ENCODE measurements around the gene MYL10. TPM values are rescaled to one million over a fixed set of nuclear protein-coding genes. Genes with fewer than 3 reads are reported as not detected.

The MYL10 gene
- total RNA-seq: not detected
- not detected for total RNA-seq (2013)
- 0 to 0.06 (median 0) reads per million in 29 experiments for total RNA-seq

- 82% methylated on average over 5 of the region's 8 CpGs for WGBS (ENCODE audit: insufficient coverage)
- no peaks in the 10 kb centered on the region for H3K36me3 ChIP-seq (ENCODE audit: control insufficient read depth in 2 of 2, extremely low read depth in 1 of 2, insufficient read depth in 1 of 2, low read length in 1 of 2)
- ChIA-PET CTCF (interaction anchor here (0.5 to 0.7 kb wide), 3 partner anchors 25 to 386 kb away, joined by 3 to 4 read pairs (median 3); no protein-coding TSS in a partner anchor), POLR2A (no interaction called here)
- no peaks in the 10 kb centered on the region for H3K9me3 ChIP-seq
- H3K4me1 ChIP-seq (ENCODE audit: control insufficient read depth in 1 of 2, extremely low read depth in 1 of 2, insufficient read depth in 2 of 2, low read length in 2 of 2): no peaks in the 10 kb centered on the region
- no peak within 1 kb of the TSS for H3K4me3 Mint-ChIP-seq
- peaks cover 13 to 19% of the 10 kb centered on the region in 2 donors for H3K27me3 Mint-ChIP-seq
- H3K27ac Mint-ChIP-seq: no peak within 1 kb of the TSS
- no peaks in the 10 kb centered on the region for H3K4me1 Mint-ChIP-seq
- no peak within 1 kb of the TSS for H3K4me3 ChIP-seq (ENCODE audit: control insufficient read depth in 1 of 2, extremely low read depth in 1 of 2, low read length in 1 of 2)
- H3K27ac ChIP-seq (ENCODE audit: low read length): no peak within 1 kb of the TSS
- H3K9me3 Mint-ChIP-seq: no peaks in the 10 kb centered on the region
- peaks cover 0 to 51% of the 10 kb centered on the region in 2 experiments for H3K27me3 ChIP-seq (replicated peaks in 1 of 2; ENCODE audit: control insufficient read depth in 2 of 2, extremely low read depth in 1 of 2, insufficient read depth in 2 of 2, low read length in 1 of 2)
- ATAC-seq (replicated peaks in 1 of 4) (no peak), DNase-seq (no peak)
- H3K36me3 Mint-ChIP-seq: no peaks in the 10 kb centered on the region
Observed at GRCh38 chr7:101629171-101629570, at the start of gene MYL10. MYL10 (minus strand) TSS chr7:101629296; CDS start chr7:101629118, 178 bp downstream.

- H3K27me3 ChIP-seq (replicated peaks in 1 of 2; ENCODE audit: control insufficient read depth in 2 of 2, extremely low read depth in 1 of 2, insufficient read depth in 2 of 2, low read length in 1 of 2): peaks cover 0 to 7% of the 10 kb centered on the region in 2 experiments
- DNase-seq: no peak
- no peak overlapping the region for H3K4me3 ChIP-seq (ENCODE audit: control insufficient read depth in 1 of 2, extremely low read depth in 1 of 2, low read length in 1 of 2)
- no peaks in the 10 kb centered on the region for H3K4me1 ChIP-seq (ENCODE audit: control insufficient read depth in 1 of 2, extremely low read depth in 1 of 2, insufficient read depth in 2 of 2, low read length in 2 of 2)
- no peak overlapping the region for H3K4me3 Mint-ChIP-seq
- 76% methylated on average over 2 of the region's 9 CpGs for WGBS (ENCODE audit: insufficient coverage)
- no peaks in the 10 kb centered on the region for H3K9me3 Mint-ChIP-seq
- no peaks in the 10 kb centered on the region for H3K27me3 Mint-ChIP-seq
- ChIA-PET POLR2A (no interaction called here), CTCF (no interaction called here)
- no peaks in the 10 kb centered on the region for H3K36me3 ChIP-seq (ENCODE audit: control insufficient read depth in 2 of 2, extremely low read depth in 1 of 2, insufficient read depth in 1 of 2, low read length in 1 of 2)
- no peaks in the 10 kb centered on the region for H3K36me3 Mint-ChIP-seq
- no peak overlapping the region for H3K27ac Mint-ChIP-seq
- ATAC-seq (replicated peaks in 1 of 4): no peak
- H3K9me3 ChIP-seq: no peaks in the 10 kb centered on the region
- no peaks in the 10 kb centered on the region for H3K4me1 Mint-ChIP-seq
- no peak overlapping the region for H3K27ac ChIP-seq (ENCODE audit: low read length)
Observed at GRCh38 chr7:101678658-101679057, 49.6 kb upstream of the MYL10 start.

DNA sequence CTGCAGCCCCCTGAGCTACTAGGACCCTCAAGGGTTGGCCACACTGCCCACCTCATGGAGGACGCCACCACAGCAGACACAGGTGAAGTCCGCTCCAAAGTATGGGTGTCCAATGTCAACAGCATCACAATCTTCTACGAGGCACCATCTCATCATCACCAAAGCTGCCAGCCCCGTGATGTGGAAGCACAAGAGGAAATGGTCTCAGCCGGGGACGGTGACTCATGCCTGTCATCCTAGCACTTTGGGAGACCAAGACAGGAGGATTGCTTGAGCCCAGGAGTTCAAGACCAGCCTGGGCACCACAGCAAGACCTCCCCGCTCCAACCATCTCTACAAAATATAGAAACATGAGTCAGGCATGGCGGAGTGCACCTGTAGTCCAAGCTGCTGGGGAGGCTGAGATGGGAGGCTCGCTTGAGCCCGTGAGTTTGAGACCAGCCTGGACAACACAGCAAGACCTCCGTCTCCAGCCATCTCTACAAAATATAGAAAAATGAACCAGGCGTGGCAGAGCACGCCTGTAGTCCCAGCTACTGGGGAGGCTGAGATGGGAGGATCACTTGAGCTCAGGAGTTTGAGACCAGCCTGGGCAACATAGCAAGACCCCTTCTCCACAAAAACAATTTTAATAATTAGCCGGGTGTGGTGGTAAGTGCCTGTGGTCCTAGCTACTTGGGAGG is 48.8 kb upstream of the MYL10 start:
- no peaks in the 10 kb centered on the region for H3K36me3 Mint-ChIP-seq
- H3K4me1 ChIP-seq (ENCODE audit: control insufficient read depth in 1 of 2, extremely low read depth in 1 of 2, insufficient read depth in 2 of 2, low read length in 2 of 2): no peaks in the 10 kb centered on the region
- H3K27me3 ChIP-seq (replicated peaks in 1 of 2; ENCODE audit: control insufficient read depth in 2 of 2, extremely low read depth in 1 of 2, insufficient read depth in 2 of 2, low read length in 1 of 2): peaks cover 0 to 5% of the 10 kb centered on the region in 2 experiments
- peaks cover 0 to 4% (median 0%) of the 10 kb centered on the region in 3 donors for H3K9me3 Mint-ChIP-seq
- H3K27me3 Mint-ChIP-seq: no peaks in the 10 kb centered on the region
- 59% methylated on average over 5 of the region's 14 CpGs for WGBS (ENCODE audit: insufficient coverage)
- no peak overlapping the region for H3K27ac Mint-ChIP-seq
- ChIA-PET POLR2A (interaction anchor here in 1 of 2 donors (0.6 kb wide), 1 partner anchor 409 kb away, joined by 3 read pairs; no protein-coding TSS in a partner anchor), CTCF (no interaction called here)
- no peak overlapping the region for H3K27ac ChIP-seq (ENCODE audit: low read length)
- no peaks in the 10 kb centered on the region for H3K9me3 ChIP-seq
- no peak for ATAC-seq (replicated peaks in 1 of 4)
- DNase-seq: no peak
- H3K4me3 ChIP-seq (ENCODE audit: control insufficient read depth in 1 of 2, extremely low read depth in 1 of 2, low read length in 1 of 2): no peak overlapping the region
- H3K36me3 ChIP-seq (ENCODE audit: control insufficient read depth in 2 of 2, extremely low read depth in 1 of 2, insufficient read depth in 1 of 2, low read length in 1 of 2): no peaks in the 10 kb centered on the region
- H3K4me3 Mint-ChIP-seq: no peak overlapping the region
- no peaks in the 10 kb centered on the region for H3K4me1 Mint-ChIP-seq

GRCh38 chr7:101677391-101677790 is 48.3 kb upstream of the MYL10 start:
- no peak for DNase-seq
- Mint-ChIP-seq H3K27ac (no peak overlapping the region), H3K27me3 (no peaks in the 10 kb centered on the region), H3K36me3 (no peaks in the 10 kb centered on the region), H3K4me3 (no peak overlapping the region), H3K9me3 (peaks cover 0 to 4% (median 0%) of the 10 kb centered on the region in 3 donors), H3K4me1 (no peaks in the 10 kb centered on the region)
- H3K4me1 ChIP-seq (ENCODE audit: control insufficient read depth in 1 of 2, extremely low read depth in 1 of 2, insufficient read depth in 2 of 2, low read length in 2 of 2): no peaks in the 10 kb centered on the region
- no peak overlapping the region for H3K27ac ChIP-seq (ENCODE audit: low read length)
- no peak overlapping the region for H3K4me3 ChIP-seq (ENCODE audit: control insufficient read depth in 1 of 2, extremely low read depth in 1 of 2, low read length in 1 of 2)
- POLR2A ChIA-PET: no interaction called here
- H3K9me3 ChIP-seq: no peaks in the 10 kb centered on the region
- WGBS (ENCODE audit: insufficient coverage): 86% methylated on average over 8 of the region's 10 CpGs
- CTCF ChIA-PET: no interaction called here
- H3K36me3 ChIP-seq (ENCODE audit: control insufficient read depth in 2 of 2, extremely low read depth in 1 of 2, insufficient read depth in 1 of 2, low read length in 1 of 2): no peaks in the 10 kb centered on the region
- H3K27me3 ChIP-seq (replicated peaks in 1 of 2; ENCODE audit: control insufficient read depth in 2 of 2, extremely low read depth in 1 of 2, insufficient read depth in 2 of 2, low read length in 1 of 2): peaks cover 0 to 5% of the 10 kb centered on the region in 2 experiments
- ATAC-seq (replicated peaks in 1 of 4): no peak

GRCh38 chr7:101676956-101677355 is 47.9 kb upstream of the MYL10 start:
- peaks cover 0 to 4% (median 0%) of the 10 kb centered on the region in 3 donors for H3K9me3 Mint-ChIP-seq
- Histone ChIP-seq H3K36me3 (ENCODE audit: control insufficient read depth in 2 of 2, extremely low read depth in 1 of 2, insufficient read depth in 1 of 2, low read length in 1 of 2) (no peaks in the 10 kb centered on the region), H3K4me1 (ENCODE audit: control insufficient read depth in 1 of 2, extremely low read depth in 1 of 2, insufficient read depth in 2 of 2, low read length in 2 of 2) (no peaks in the 10 kb centered on the region), H3K9me3 (no peaks in the 10 kb centered on the region), H3K4me3 (ENCODE audit: control insufficient read depth in 1 of 2, extremely low read depth in 1 of 2, low read length in 1 of 2) (no peak overlapping the region), H3K27me3 (replicated peaks in 1 of 2; ENCODE audit: control insufficient read depth in 2 of 2, extremely low read depth in 1 of 2, insufficient read depth in 2 of 2, low read length in 1 of 2) (peaks cover 0 to 5% of the 10 kb centered on the region in 2 experiments), H3K27ac (ENCODE audit: low read length) (no peak overlapping the region)
- no peaks in the 10 kb centered on the region for H3K4me1 Mint-ChIP-seq
- ChIA-PET CTCF (no interaction called here), POLR2A (no interaction called here)
- no peak overlapping the region for H3K27ac Mint-ChIP-seq
- H3K36me3 Mint-ChIP-seq: no peaks in the 10 kb centered on the region
- H3K4me3 Mint-ChIP-seq: no peak overlapping the region
- DNase-seq: no peak
- ATAC-seq (replicated peaks in 1 of 4): no peak
- WGBS (ENCODE audit: insufficient coverage): 80% methylated on average over 1 of the region's 6 CpGs
- H3K27me3 Mint-ChIP-seq: no peaks in the 10 kb centered on the region

DNA sequence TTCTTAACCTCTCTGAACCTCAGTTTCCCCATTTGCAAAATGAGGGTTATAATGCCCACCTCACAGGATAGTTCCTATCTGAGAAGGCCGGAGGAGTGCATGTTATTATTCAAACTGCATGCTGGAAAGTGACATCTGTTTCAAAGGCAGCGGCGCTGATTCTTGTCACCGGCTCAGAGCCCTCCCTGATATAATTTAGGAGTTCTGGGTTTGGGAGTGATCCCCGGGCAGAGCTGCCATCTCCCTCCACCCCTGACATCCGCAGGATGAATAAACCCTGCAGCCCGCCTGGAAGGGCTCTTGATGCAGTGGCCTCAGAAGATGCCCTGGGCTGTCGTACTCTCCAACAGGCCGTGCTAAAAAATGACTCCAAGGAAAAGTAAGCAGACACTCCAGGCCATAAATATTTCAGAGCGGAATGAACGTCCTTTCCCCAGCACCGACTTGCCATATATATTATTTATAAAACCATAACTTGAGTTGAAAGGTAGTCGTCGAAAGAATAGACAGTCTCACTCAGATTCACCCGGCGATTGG is 47.0 kb upstream of the MYL10 start:
- H3K27ac Mint-ChIP-seq: no peak overlapping the region
- H3K27me3 Mint-ChIP-seq: no peaks in the 10 kb centered on the region
- H3K4me3 Mint-ChIP-seq: no peak overlapping the region
- no peaks in the 10 kb centered on the region for H3K4me1 ChIP-seq (ENCODE audit: control insufficient read depth in 1 of 2, extremely low read depth in 1 of 2, insufficient read depth in 2 of 2, low read length in 2 of 2)
- ChIA-PET CTCF (no interaction called here), POLR2A (no interaction called here)
- no peaks in the 10 kb centered on the region for H3K4me1 Mint-ChIP-seq
- DNase-seq (no peak), ATAC-seq (replicated peaks in 1 of 4) (no peak)
- no peak overlapping the region for H3K27ac ChIP-seq (ENCODE audit: low read length)
- H3K36me3 ChIP-seq (ENCODE audit: control insufficient read depth in 2 of 2, extremely low read depth in 1 of 2, insufficient read depth in 1 of 2, low read length in 1 of 2): no peaks in the 10 kb centered on the region
- WGBS (ENCODE audit: insufficient coverage): 90% methylated on average over 2 of the region's 16 CpGs
- H3K9me3 Mint-ChIP-seq: peaks cover 0 to 4% (median 0%) of the 10 kb centered on the region in 3 donors
- no peak overlapping the region for H3K4me3 ChIP-seq (ENCODE audit: control insufficient read depth in 1 of 2, extremely low read depth in 1 of 2, low read length in 1 of 2)
- no peaks in the 10 kb centered on the region for H3K9me3 ChIP-seq
- H3K27me3 ChIP-seq (replicated peaks in 1 of 2; ENCODE audit: control insufficient read depth in 2 of 2, extremely low read depth in 1 of 2, insufficient read depth in 2 of 2, low read length in 1 of 2): peaks cover 0 to 5% of the 10 kb centered on the region in 2 experiments
- no peaks in the 10 kb centered on the region for H3K36me3 Mint-ChIP-seq
